ENCODE results near the gene DHFR.
"Not testable (repeated sequence)": the region's sequence is repeated elsewhere in the genome, so short reads cannot be mapped to it uniquely, and the experiment has no call there.

Gene DHFR

DNA sequence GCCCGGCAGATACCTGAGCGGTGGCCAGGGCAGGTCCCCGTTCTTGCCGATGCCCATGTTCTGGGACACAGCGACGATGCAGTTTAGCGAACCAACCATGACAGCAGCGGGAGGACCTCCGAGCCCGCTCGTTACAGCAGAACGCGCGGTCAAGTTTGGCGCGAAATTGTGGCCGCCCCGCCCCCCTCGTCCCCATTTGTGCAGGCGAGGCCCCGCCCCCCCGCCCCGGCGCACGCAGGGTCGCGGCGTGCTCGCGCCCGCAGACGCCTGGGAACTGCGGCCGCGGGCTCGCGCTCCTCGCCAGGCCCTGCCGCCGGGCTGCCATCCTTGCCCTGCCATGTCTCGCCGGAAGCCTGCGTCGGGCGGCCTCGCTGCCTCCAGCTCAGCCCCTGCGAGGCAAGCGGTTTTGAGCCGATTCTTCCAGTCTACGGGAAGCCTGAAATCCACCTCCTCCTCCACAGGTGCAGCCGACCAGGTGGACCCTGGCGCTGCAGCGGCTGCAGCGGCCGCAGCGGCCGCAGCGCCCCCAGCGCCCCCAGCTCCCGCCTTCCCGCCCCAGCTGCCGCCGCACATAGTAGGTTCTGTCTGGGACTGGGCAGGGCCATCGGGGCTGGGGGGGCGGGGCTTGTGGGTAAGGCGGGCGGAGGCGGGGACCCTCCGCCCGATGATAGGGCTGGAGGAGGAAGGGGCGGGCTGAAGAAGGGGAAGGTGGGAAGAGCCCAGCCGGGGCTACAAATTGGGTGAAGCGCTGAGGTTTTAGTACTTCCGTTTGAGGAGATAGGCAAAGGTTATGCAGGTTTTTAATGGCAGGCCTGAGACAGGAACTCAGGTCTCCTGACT lies at the start of gene DHFR, which contains the start of gene MSH3:
Gene DHFR, minus strand, starts transcription at position 593 of the 840 bp plus-strand sequence. Its CDS starts 494 bp downstream, at position 99.
Gene MSH3, plus strand, starts transcription at position 262 of the 840 bp plus-strand sequence. Its CDS starts 76 bp downstream, at position 338.
- DNase-seq, result peak; percentile 65 to 97 (median 80)
- intact Hi-C loops (cut with DNase I), result loop anchor here (5.0 kb wide), 1 partner anchor 167 kb away; the partner anchor contains the start of gene FAM151B

DNA sequence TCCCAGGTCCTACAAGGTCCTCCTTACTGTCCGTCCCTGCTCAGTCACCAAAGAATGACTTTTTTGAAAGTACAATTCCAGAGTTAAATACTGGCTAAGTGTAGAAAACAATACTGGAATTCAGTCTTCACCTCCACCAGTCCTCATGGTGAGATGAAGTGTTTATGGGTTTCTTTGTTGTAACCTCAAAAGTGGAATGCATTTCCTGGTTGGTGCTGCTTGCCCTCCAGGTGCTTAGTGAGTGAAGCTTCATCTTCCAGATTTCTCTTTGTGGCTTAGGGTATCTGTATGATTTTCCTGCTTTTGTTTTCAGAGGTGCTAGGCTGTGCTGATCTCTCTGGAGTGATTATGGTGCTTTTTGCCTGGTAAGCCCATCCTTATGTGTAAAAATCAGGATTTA lies 49.4 kb upstream of the DHFR start:
- intact Hi-C loops (cut with DNase I), result no loop called here
- no peak for DNase-seq

GRCh38 chr5:80703747-80704146 lies 49.0 kb upstream of the DHFR start:
- no peak for DNase-seq
- intact Hi-C loops (cut with DNase I), result no loop called here

GRCh38 chr5:80703291-80703690 lies 48.5 kb upstream of the DHFR start:
- DNase-seq, result no peak
- intact Hi-C loops (cut with DNase I), result no loop called here

DNA sequence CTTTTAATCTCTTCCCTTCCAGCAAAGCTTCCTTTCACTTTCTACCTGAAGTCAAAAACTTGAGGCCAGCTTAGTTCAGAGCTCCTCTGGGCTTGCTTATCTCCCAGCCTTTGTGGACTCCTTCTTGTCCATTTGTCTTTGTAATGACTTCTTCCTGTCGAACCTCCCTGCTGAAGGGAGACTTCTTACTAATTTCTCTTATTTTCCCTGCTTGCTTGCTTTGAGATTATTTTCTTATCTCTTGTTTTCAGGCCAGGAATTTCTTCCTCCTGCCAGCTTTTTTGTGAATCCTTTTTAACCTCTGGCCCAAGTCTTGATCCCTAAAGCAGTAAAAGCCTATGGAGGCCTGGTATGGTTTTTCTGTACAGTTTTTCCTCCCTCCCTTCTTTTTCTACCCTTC lies 46.8 kb upstream of the DHFR start:
- DNase-seq, result no peak
- intact Hi-C loops (cut with DNase I), result no loop called here

DNA sequence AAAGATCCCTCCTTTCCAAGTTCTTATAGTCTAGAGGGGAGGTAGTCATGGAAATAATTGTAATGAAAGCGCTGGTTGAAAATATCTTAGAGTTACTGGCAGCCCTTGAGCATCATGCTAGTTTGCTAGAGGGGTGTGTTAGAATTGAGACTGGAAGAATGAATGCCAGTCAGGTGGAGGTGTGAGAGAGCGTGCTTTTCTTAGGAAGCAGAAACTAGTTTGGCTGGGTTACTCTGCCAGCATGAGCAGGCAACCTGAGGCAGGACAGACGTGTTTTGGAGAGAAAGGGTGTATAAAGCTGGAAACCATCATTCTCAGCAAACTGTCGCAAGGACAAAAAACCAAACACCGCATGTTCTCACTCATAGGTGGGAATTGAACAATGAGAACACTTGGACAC lies 43.6 kb upstream of the DHFR start:
- no peak for DNase-seq
- intact Hi-C loops (cut with DNase I), result no loop called here

DNA sequence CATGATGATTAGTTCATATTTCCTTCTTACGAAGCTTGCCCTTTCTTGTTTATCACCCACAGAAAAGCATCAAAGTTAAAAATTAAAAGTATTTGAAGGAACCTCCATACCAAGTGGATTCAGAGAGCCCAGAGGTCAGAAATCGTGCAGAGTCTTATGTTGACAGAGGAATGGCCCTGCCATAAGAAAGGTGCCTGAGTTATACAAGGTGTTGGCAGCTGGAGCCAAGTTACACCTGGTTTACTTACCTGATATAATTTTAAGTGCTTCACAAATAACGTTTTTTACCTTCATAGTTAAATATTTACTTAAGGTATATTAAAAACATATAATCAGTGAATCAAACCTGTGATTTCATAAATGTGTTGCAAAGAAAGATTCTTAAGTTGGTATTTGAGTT lies 42.3 kb upstream of the DHFR start:
- intact Hi-C loops (cut with DNase I), result no loop called here
- DNase-seq, result no peak

- DNase-seq, result no peak
- intact Hi-C loops (cut with DNase I), result no loop called here
Measured at GRCh38 chr5:80696450-80696849, 41.7 kb upstream of the DHFR start.

GRCh38 chr5:80695666-80696065 lies 40.9 kb upstream of the DHFR start:
- no peak for DNase-seq
- intact Hi-C loops (cut with DNase I), result no loop called here

DNA sequence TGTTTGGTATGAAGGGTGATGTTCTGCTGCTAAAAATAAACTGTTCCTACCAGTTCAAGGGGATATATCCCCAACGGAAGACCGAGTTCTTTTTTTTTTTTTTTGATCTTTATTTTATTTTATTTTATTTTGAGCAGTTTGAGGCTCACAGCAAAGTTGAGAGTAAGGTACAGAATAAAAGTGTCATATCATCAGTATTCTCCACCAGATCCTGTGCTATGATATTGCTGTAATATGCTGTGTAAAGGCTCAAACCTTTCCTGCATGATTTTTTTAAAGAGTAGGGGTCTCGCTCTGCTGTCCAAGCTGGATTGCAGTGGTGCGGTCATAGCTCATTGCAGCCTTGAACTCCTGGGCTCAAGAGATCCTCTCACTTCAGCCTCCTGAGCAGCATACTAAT lies 34.8 kb upstream of the DHFR start:
- intact Hi-C loops (cut with DNase I), result no loop called here
- no peak for DNase-seq

GRCh38 chr5:80688648-80689420 lies 34.1 kb upstream of the DHFR start:
- DNase-seq, result no peak
- intact Hi-C loops (cut with DNase I), result no loop called here

- no peak for DNase-seq
- intact Hi-C loops (cut with DNase I), result loop anchor here (1.0 to 2.0 kb wide), 2 partner anchors 509 to 612 kb away; no protein-coding TSS in a partner anchor
Measured at GRCh38 chr5:80686757-80687156, 32.0 kb upstream of the DHFR start.

- intact Hi-C loops (cut with DNase I), result loop anchor here (10.0 kb wide), 1 partner anchor 582 kb away; no protein-coding TSS in a partner anchor
- DNase-seq, result no peak
Measured at GRCh38 chr5:80676706-80677105, 21.9 kb upstream of the DHFR start.

- intact Hi-C loops (cut with DNase I), result loop anchor here (5.0 to 10.0 kb wide), 2 partner anchors 185 to 577 kb away; partner anchors contain the start of gene FAM151B
Measured at GRCh38 chr5:80672140-80672736, 17.5 kb upstream of the DHFR start.

GRCh38 chr5:80668016-80668969 lies 13.5 kb upstream of the DHFR start:
- peak in 3 of 10 donors; percentile 28 to 82 (median 76) for DNase-seq
- intact Hi-C loops (cut with DNase I), result no loop called here

More at GRCh38 chr5:80672140-80672736, 17.5 kb upstream of the DHFR start:
- peak in 8 of 10 donors; percentile 50 to 86 (median 68) for DNase-seq

DNA sequence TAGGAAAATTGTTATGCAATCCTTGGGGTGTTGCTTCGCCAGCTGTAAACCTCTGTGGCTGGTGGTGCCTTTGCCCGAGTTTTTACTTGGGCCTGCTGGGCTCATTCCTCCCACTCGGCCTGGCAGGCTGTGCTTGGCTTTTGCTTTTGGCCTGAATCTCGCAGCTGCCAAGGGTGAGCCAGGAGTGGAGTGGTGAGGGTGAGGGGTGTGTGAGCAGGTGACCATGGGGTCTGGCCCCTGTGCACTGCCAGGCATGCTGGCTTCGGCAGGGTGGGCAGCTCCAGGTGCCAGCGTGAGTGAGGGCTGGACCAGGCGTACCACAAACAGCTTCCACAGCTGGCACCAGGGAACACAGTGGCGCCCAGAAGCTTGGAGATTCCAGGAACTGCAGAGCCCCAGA lies 12.6 kb upstream of the DHFR start:
- DNase-seq, result peak in 2 of 10 donors; percentile 72 to 79
- intact Hi-C loops (cut with DNase I), result no loop called here

DNA sequence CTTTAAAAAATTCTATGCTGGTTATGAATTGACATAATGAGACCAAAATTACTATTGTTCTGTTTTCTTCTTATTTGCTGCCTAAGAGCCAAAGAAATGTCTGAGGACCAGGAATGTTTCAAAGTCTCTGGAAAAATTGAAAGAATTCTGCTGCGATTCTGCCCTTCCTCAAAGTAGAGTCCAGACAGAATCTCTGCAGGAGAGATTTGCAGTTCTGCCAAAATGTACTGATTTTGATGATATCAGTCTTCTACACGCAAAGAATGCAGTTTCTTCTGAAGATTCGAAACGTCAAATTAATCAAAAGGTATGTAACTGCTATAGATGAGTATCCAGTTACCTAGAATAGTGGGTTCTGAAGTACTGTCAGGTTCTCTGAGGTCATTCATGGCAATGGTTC lies 10.3 kb upstream of the DHFR start:
- no peak for DNase-seq
- intact Hi-C loops (cut with DNase I), result no loop called here

DNA sequence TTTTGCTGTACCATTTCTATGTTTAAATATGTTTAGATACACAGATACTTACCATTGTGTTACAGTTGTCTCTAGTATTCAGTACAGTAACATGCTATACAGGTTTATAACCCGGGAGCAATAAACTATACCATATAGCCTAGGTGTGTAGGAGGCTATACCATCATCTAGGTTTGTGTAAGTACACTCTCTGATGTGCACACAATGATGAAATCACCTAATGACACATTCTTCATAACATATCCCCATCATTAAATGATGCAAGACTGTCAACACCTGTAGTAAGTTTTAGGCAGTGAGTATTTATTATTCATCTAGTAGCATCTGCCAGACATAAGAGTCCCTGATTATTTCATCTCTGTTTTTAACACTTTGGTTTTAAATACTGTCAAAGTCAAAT lies 7.3 kb upstream of the DHFR start:
- intact Hi-C loops (cut with DNase I), result no loop called here
- no peak for DNase-seq

GRCh38 chr5:80660661-80661060 lies 5.9 kb upstream of the DHFR start:
- DNase-seq; intact Hi-C loops (cut with DNase I): not testable (repeated sequence)

DNA sequence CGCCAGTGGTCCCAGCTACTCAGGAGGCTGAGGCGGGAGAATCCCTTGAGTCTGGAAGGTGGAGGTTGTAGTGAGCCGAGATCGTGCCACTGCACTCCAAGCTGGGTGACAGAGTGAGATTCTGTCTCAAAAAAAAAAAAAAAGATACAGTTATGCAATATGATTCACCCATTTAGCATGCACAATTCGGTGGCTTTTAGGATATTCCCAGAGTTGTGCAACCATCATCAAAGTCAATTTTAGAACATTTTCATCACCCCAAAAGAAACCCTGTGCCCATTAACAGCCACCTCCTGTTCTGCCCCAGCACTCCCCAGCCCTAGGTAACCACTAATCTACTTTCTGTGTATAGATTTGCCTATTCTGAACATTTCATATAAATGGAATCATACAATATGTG lies 4.3 kb upstream of the DHFR start:
- intact Hi-C loops (cut with DNase I), result loop anchor here (5.0 kb wide), 1 partner anchor 172 kb away; the partner anchor contains the start of gene FAM151B
- no peak for DNase-seq
